Umbilical cord (tissue), 2 donors: ENCODE measurements around the gene LAMA3. TPM values are rescaled to one million over a fixed set of nuclear protein-coding genes. Genes with fewer than 3 reads are reported as not detected.

Experiments used
- DNase-seq: peaks from one replicate; pipeline ENCODE4 v3.0.0-alpha.2; 2015; ENCODE audit warnings: low spot score
- total RNA-seq: library from RNA; depleted of rRNA; stranded (reverse); fragments of >200 nt; gene quantifications from one replicate; pipeline ENCODE4 v1.2.3, GENCODE V29; 2014; ENCODE audit warnings: low replicate concordance; ENCODE audit not compliant: insufficient read depth

Gene LAMA3
- total RNA-seq, 1 donor from 2014 or later = 50.6 TPM

GRCh38 chr18:23776306-23776705 is 87.1 kb downstream of the LAMA3 start:
- no peak for DNase-seq

- DNase-seq = no peak
Measured at GRCh38 chr18:23778828-23779227, 89.6 kb downstream of the LAMA3 start.

DNA sequence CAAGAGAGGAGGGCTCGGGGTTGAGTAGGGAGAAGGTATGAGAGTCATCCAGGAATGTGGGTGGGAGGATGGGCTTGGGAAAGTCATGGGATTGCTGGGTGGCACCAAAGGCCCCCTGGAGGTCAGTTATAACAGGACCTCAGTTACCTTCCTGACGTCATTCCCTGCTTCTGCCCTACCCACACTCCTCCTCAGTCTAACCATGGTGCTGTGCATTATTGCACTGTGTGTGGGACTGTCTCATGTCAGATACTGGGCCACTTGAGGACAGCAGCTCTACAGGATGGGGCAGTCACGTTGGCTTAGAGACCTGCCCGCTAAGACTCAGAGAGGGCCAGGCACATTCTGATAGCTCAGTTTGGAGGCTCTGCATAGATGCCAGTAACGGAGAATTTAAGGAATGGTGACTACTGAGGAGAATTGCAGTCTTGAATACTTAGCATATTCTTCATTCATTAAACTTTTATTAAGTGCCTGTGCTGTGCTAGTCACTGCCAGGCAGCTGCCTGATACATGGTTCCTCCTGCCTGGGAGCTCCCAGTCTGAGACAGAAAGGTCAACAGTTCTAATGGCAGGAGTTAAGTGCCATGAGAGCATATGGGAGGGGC is 90.5 kb downstream of the LAMA3 start:
- DNase-seq = peak; percentile 23

GRCh38 chr18:23784832-23785245 is 95.6 kb downstream of the LAMA3 start:
- DNase-seq = peak; percentile 27

- no peak for DNase-seq
Measured at GRCh38 chr18:23793051-23793450, 103.8 kb downstream of the LAMA3 start.

DNA sequence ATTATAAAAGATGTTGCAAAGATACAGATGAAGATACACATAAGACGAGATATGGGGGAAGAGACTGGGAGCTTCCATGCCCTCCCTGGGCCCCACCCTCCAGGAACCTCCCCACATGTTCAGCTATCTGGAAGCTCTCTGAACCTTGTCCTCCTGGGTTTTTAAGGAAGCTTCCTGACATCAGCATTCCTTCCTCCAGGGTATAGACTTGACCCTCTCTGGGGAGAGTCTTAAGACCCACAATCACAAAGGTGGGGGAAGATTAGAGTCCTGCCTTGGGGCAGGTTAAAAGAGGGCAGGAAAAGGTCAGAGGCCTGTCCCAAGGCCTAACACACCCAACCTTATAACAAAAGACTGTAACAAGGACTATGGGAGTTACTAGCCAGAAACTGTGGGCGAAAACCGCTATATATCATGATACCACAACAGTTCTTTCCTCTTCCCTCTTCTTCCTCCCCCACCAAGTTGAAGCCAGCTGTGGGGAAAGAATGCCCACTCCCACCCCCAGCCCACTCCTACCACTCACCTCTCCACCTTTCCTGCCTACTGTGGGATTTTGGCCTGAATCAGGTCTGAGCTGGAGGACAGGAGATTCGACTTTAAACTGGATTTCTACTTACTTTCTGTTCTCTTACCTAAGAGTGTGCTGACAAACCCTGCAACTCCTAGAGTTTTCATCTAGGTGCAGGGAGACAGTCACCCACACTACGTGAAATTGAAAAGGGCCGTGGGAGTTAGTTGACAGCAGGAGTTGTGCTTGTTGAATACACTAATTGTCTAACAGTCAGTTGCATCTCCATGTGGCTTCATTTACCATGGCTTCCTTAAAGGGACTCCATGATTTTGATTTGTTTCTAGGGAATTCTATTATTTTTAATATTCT is 105.0 kb downstream of the LAMA3 start:
- DNase-seq = no peak

GRCh38 chr18:23798249-23798648 is 109.0 kb downstream of the LAMA3 start:
- no peak for DNase-seq

DNA sequence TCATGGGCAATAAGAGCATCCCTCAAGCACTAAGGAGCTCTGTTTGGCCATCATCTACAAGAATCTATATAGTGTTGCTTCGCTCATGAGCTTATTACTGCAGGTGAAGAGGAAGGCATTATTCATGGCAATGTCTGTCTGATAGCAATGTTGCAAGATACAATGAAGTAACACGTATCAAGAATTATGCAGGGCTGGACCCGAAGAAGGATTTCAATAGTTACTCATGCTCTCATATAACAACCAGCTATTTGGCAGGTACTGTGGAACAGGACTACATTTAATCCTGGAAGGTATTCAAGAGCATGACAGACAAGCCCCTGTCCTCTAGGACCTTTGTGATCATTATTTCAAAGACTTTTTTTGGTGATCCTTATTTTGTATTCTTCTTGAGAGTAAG is 109.6 kb downstream of the LAMA3 start:
- no peak for DNase-seq

GRCh38 chr18:23799540-23799939 is 110.3 kb downstream of the LAMA3 start:
- no peak for DNase-seq

DNA sequence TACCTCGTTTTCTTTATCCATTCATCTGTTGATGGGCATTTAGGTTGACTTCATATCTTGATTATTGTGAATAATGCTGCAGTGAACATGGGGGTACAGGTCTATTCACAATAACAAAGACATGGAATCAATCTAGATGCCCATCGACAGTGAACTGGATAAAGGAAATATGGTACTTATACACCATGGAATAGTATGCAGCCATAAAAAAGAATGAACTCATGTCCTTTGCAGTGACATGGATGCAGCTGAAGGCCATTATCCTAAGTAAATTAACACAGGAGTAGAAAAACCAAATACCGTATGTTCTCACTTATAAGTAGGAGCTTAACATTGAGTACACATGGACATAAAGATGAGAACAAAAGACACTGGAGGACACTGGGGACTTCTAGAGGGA is 111.6 kb downstream of the LAMA3 start:
- DNase-seq = no peak

DNA sequence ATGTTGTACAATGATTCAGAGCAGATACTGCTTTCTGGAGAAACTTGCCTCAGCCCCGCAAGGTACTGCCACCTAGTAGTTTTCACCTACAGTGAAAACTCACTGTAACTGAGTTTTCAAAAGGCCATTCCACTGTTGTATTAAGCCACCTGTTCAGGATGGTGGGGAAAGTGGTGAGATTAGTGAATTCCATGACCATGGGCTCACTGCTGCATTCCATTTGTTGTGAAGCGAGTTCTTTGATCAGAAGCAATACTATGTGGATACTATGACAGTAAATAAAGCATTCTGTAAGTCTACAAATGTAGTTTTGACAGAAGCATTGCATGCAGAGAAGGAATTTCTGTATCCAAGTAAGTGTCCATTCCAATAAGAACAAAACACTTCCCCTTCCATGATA is 113.6 kb downstream of the LAMA3 start:
- no peak for DNase-seq

DNA sequence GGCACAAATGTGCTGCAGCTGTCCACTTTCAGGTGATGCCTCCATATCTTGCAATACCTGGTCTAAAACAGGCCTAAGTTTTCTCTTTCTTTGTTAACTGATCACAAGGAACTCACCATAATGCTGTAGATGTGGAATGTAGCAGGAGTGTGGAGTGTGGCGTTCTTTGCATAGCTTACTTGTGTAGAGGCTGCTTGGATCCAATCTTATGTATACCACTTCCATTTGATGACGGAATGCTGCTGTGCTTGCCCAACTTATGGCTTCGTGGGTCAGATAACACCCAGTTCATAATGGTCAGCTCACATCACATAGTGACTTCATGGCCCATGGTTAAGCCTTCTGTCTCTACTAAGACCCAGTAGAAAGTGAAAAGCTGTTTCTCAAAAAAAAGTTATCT is 114.5 kb downstream of the LAMA3 start:
- no peak for DNase-seq

DNA sequence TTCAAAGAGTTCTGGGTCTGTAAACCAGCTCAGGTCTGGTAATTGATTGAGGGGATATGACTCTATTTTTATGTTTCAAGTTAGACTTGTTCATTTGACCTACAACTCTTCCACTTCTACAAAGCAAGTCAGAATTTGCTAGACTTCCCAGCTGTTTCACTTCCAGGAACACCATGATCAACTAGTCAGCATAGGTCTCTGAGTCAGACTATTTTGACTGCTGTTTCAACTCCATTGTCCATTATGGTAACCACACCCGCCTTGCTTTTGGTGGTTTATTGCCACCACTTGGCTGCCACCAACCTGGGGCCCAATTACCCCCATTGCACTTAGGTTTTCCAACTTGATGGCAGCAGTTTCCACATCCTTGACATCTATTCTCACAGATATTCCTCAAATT is 116.6 kb downstream of the LAMA3 start:
- no peak for DNase-seq

- no peak for DNase-seq
Measured at GRCh38 chr18:23809415-23809814, 120.2 kb downstream of the LAMA3 start.

DNA sequence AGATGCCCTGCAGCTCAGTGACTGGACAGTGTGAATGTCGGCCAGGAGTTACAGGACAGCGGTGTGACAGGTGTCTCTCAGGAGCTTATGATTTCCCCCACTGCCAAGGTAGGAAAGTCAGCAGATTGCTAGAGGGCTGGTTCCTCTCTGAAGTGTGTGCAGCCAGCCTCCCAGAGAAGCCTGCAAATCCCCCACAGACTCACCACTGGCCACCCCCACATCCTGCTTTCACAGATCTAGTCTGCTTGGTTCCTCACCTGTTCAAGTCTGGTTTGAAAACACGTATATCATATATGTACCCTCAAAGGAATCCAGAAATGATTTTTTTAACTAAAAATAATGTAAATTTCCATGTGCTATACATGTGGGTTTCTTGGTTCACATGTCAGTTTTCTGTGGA is 121.1 kb downstream of the LAMA3 start:
- DNase-seq = no peak

GRCh38 chr18:23811176-23811575 is 121.9 kb downstream of the LAMA3 start:
- no peak for DNase-seq

DNA sequence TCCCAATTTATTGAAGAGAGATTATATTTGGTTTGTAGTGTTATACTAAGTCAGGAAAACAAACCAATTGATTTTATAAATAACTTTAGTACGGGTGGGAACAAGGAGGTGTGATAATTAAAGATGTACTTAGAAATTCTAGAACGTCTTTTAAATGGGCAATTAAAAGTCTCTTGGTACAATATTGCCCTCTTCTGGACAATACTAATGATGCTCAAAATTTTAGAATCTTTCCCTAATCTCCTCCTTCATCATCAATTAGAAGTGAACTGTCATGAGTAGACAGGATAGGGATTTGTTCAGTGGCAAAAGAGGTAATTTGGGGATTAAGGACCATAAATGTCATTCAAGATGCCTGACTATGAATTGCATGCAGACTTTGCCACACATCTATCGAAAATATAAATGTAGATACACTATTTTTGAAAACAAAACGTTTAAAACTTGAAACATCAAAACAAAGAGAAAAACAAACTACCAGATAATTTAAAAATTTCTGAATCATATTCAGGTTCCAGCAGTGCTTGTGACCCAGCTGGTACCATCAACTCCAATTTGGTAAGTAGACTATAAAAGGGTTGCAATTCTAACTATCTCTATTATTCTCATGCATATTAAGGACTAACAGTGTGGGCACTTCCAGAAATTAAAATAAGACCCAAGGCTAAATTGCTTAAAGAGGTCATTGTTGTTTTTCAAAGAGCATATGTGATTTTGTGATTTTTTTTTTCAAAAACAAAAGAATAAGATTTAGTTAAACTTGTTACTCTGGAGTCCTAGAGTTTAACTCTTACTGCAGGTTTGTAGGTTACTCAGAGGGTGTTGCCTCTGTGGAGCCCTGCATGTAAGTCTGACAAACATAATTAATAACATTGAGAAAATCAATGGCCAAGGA is 123.5 kb downstream of the LAMA3 start:
- peak; percentile 20 for DNase-seq

DNA sequence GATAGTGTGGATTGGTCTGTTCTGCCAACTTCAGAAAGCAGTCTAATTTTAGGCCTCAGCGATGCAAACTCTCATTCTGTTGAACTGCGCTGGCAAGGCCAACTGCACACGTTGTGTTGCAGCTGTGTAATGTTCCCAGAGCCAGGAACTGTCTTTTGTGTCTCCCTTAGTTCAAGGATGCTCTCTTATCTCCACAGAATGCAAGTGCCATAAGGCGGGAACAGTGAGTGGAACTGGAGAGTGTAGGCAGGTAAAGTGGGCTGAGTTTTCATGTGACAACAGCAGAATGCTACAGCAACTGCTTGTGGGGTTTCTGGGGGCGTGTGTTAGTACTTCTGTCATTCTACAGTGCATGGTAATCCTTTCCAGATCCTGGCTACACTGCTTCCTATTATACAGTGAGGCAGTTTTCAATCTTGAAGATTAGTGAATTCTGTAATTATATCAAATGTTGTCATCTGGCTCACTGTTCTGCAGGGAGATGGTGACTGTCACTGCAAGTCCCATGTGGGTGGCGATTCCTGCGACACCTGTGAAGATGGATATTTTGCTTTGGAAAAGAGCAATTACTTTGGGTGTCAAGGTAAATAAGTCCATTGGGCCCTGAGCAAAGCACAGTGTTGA is 125.8 kb downstream of the LAMA3 start:
- DNase-seq = no peak

GRCh38 chr18:23816021-23816420 is 126.8 kb downstream of the LAMA3 start:
- DNase-seq = no peak

- no peak for DNase-seq
Measured at GRCh38 chr18:23816740-23817139, 127.5 kb downstream of the LAMA3 start.

DNA sequence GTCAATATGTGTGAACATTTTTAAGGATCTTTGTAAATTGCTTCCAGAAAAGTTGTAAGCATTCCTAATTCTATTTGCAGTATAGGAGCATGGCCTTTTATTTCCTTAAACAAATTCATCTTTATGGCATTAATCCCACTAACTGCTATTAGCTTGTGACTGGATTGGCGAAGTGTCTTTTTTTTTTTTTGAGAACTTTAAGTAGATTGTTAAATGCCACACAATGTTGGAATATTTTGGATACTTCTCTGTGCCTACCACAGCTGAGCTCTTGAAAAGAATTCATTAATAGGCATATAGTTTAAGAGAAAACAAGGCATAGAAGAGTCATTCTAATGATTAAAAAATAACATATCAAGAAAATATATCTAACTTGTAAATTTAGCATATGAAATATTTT is 129.7 kb downstream of the LAMA3 start:
- DNase-seq = no peak
